Prostate gland (tissue), 2 donors: ENCODE results near the gene NAPG. TPM values are rescaled to one million over a fixed set of nuclear protein-coding genes. Genes with fewer than 3 reads are reported as not detected.

Source experiments
- DNase-seq: peaks from one replicate; pipeline ENCODE4 v3.0.0-alpha.2; 2019; ENCODE audit warnings: low spot score
- H3K27ac ChIP-seq, 2 donors: fragments of 200-600 bp; sonication (generic); 2 replicates each; pipeline ENCODE4 v1.5.1; 2017 to 2019
- H3K27me3 ChIP-seq: fragments of 200-600 bp; sonication (generic); replicated peaks from 2 replicates; pipeline ENCODE4 v1.5.1; 2019; ENCODE audit not compliant: insufficient read depth
- H3K36me3 ChIP-seq, 2 donors: fragments of 200-600 bp; sonication (generic); 1 replicate in 1 of 2; 2 replicates in 1 of 2; pipeline versions ENCODE4 v1.5.1 to v1.8.1; 2017 to 2019
- H3K4me1 ChIP-seq: fragments of 200-600 bp; sonication (generic); replicated peaks from 2 replicates; pipeline ENCODE4 v1.5.1; 2019
- H3K4me3 ChIP-seq, 2 donors: fragments of 200-600 bp; sonication (generic); 2 replicates each; pipeline ENCODE4 v1.5.1; 2017 to 2019
- H3K9me3 ChIP-seq: fragments of 200-600 bp; sonication (generic); 2 replicates; pipeline ENCODE4 v1.5.1; 2017
- POLR2A ChIP-seq: fragments of 450-650 bp; IDR thresholded peaks from one replicate; pipeline ENCODE4 v1.6.1; 2016; ENCODE audit warnings: antibody characterized with exemption, mild to moderate bottlenecking
- POLR2AphosphoS5 ChIP-seq: sonication (generic); formaldehyde crosslinking; IDR thresholded peaks from one replicate; pipeline ENCODE4 v1.6.1; 2017; ENCODE audit warnings: antibody characterized with exemption
- WGBS: methylation state at CpG from one replicate; pipeline ENCODE4 v1.1.5; 2018; 5-methylcytosine and 5-hydroxymethylcytosine counted together
- intact Hi-C: fragments of 100-400 bp; cut with DNase I; formaldehyde crosslinking; loops from one replicate; pipeline ENCODE4 v1.14.2; 2022
- total RNA-seq, 2 donors: library from RNA; depleted of rRNA; stranded (reverse); fragments of >200 nt; gene quantifications; one replicate each; pipeline ENCODE4 v1.1.0, GENCODE V29; 2016
- TF ChIP-seq, protein P1 (sequence below), 4 experiments: fragments of 200-600 bp in 2 of 4; fragments of 450-650 bp in 2 of 4; sonication (generic) in 2 of 4; IDR thresholded peaks; 1 replicate in 3 of 4; 2 replicates in 1 of 4; pipeline ENCODE4 v1.5.1; 2016 to 2019; ENCODE audit warnings: antibody characterized with exemption in 4 of 4, mild to moderate bottlenecking in 2 of 4, moderate library complexity in 2 of 4

NAPG gene
- total RNA-seq, 2 donors from 2014 or later, result 23.2 to 47.5 TPM

DNA sequence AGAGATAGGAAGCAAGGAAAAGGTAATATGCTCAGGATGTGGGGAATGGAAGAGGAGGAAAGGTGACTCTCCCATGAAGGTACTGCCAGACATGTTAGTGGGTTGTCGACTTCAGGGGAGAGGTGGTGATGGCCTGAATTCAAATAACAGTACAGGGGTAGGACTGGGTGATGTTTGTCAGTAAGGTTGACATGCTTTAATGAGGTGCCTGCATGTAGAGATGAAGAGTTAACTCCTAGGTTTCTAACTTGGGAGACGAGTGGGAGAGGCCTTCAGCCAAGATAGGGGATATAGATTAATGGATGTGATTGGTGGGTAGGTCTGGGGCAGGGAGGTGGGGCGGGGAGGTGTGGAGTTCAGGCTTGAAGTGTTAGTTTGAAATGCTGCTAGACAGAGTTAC lies 2.6 kb downstream of the NAPG start:
- Histone ChIP-seq H3K36me3 (no peaks in the 10 kb centered on the region), H3K27me3 (no peaks in the 10 kb centered on the region), H3K4me1 (no peaks in the 10 kb centered on the region), H3K9me3 (no peaks in the 10 kb centered on the region), H3K4me3 (no peak overlapping the region), H3K27ac (no peak overlapping the region)
- DNase-seq, result no peak
- intact Hi-C loops, result loop anchor here (10.0 kb wide), 2 partner anchors 724 to 824 kb away; partner anchors contain the start of gene RAB31
- TF ChIP-seq, protein P1, sequence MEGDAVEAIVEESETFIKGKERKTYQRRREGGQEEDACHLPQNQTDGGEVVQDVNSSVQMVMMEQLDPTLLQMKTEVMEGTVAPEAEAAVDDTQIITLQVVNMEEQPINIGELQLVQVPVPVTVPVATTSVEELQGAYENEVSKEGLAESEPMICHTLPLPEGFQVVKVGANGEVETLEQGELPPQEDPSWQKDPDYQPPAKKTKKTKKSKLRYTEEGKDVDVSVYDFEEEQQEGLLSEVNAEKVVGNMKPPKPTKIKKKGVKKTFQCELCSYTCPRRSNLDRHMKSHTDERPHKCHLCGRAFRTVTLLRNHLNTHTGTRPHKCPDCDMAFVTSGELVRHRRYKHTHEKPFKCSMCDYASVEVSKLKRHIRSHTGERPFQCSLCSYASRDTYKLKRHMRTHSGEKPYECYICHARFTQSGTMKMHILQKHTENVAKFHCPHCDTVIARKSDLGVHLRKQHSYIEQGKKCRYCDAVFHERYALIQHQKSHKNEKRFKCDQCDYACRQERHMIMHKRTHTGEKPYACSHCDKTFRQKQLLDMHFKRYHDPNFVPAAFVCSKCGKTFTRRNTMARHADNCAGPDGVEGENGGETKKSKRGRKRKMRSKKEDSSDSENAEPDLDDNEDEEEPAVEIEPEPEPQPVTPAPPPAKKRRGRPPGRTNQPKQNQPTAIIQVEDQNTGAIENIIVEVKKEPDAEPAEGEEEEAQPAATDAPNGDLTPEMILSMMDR (IDR thresholded peaks at IDR 0.05), result no peak
- no peak for TF ChIP-seq POLR2AphosphoS5
- no peak for TF ChIP-seq POLR2A
- WGBS, result 74% methylated on average over 3 of the region's 3 CpGs

DNA sequence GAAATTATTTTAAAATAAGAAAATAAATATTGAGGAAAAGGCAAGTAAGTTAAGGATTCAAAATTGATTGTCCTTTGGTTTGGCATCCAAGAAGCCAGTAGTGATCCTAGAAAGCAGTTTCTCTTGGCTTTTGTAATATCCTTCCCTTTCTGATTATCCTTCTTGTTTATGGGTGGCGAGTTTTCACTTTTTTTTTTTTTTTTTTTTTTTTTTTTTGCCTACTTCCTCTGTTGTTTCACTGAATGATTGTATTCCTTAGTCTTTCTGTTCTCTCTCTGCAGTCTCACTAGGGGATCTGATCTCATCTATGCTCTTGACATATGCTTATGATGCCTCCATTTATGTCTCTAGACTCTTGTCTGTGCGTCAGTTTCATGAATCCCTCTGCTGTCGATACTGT lies 4.2 kb downstream of the NAPG start:
- H3K36me3 ChIP-seq, result no peaks in the 10 kb centered on the region
- no peak overlapping the region for H3K27ac ChIP-seq
- no peak for DNase-seq
- H3K27me3 ChIP-seq, result no peaks in the 10 kb centered on the region
- intact Hi-C loops, result no loop called here
- TF ChIP-seq, protein P1 (IDR thresholded peaks at IDR 0.05), result no peak
- TF ChIP-seq POLR2AphosphoS5 (no peak), POLR2A (no peak)
- no peaks in the 10 kb centered on the region for H3K4me1 ChIP-seq
- 72% methylated on average over 3 of the region's 3 CpGs for WGBS
- no peak overlapping the region for H3K4me3 ChIP-seq
- no peaks in the 10 kb centered on the region for H3K9me3 ChIP-seq

DNA sequence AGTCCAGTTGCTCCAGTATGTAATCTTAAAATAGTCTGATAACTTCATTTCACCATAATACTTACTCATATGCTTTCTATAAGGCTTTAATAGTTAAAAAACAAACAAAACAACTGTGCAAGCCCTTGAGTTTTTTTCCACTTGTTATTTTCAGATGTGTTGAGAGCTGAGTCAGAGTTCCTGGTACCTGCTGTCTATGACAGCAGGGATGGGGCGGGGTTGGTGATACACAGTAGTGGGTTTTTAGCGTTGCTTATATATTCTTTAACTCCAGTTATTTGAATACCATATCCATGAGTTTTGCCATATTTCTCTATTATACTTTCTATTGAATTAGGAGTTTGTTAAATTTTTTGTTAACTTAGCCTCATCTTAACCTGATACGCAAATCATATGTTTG lies 5.0 kb downstream of the NAPG start:
- TF ChIP-seq POLR2A (no peak), POLR2AphosphoS5 (no peak)
- TF ChIP-seq, protein P1 (IDR thresholded peaks at IDR 0.05), result no peak
- DNase-seq, result no peak
- no peak overlapping the region for H3K27ac ChIP-seq
- WGBS, result 93% methylated on average over 3 of the region's 3 CpGs
- no peaks in the 10 kb centered on the region for H3K27me3 ChIP-seq
- no peaks in the 10 kb centered on the region for H3K9me3 ChIP-seq
- no peaks in the 10 kb centered on the region for H3K36me3 ChIP-seq
- intact Hi-C loops, result no loop called here
- H3K4me3 ChIP-seq, result no peak overlapping the region
- H3K4me1 ChIP-seq, result no peaks in the 10 kb centered on the region

DNA sequence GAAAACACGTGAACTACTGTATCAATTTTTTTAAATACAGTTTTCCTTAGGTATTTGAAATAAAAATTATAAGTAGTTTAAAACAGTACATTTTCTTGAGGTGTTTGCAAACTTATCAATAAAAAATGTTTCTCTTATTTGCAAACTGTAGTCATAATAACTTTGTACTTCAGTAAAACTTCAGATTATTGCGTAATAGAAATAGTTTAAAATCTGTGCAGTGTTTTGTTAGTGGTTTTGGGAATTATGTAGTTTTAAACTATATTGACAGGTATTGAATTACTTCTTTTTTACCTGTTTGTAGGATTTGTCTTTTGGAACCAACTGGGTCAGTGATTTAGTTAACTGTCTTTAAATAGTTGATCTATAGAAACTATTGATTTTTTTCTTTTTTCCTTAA lies 7.3 kb downstream of the NAPG start:
- 95% methylated on average over 2 of the region's 2 CpGs for WGBS
- no peaks in the 10 kb centered on the region for H3K9me3 ChIP-seq

DNA sequence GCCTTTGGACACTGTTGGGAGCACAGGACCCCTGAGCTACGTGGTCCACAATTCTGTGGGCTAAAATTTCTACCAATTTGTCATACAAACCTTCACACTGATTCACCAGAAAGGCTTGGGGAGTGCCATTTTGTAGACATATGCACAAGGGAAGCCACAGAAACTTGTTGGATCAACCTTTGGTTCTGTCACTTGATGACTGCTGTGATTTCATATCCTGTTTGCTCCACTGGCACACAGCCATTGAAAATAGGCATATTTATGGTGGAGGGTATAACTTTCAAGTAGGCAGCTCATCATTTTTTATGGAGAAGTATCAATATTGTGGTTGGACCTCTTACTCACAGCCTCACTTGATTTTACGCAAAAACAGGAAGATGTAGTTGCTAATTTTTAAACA lies 10.5 kb downstream of the NAPG start:
- intact Hi-C loops, result no loop called here
- WGBS, result 88% methylated on average over 2 of the region's 2 CpGs
- H3K9me3 ChIP-seq, result no peaks in the 10 kb centered on the region
- H3K36me3 ChIP-seq, result no peaks in the 10 kb centered on the region
- DNase-seq, result no peak
- TF ChIP-seq POLR2AphosphoS5, result no peak
- TF ChIP-seq POLR2A, result no peak
- TF ChIP-seq, protein P1 (IDR thresholded peaks at IDR 0.05), result no peak
- H3K4me1 ChIP-seq, result no peaks in the 10 kb centered on the region
- no peak overlapping the region for H3K4me3 ChIP-seq
- no peaks in the 10 kb centered on the region for H3K27me3 ChIP-seq
- H3K27ac ChIP-seq, result no peak overlapping the region

More for the DNA sequence above, 7.3 kb downstream of the NAPG start:
- intact Hi-C loops, result no loop called here
- H3K4me1 ChIP-seq, result no peaks in the 10 kb centered on the region
- TF ChIP-seq POLR2AphosphoS5, result no peak
- TF ChIP-seq POLR2A, result no peak
- TF ChIP-seq, protein P1 (IDR thresholded peaks at IDR 0.05), result no peak
- H3K27ac ChIP-seq, result no peak overlapping the region
- H3K27me3 ChIP-seq, result no peaks in the 10 kb centered on the region
- H3K4me3 ChIP-seq, result no peak overlapping the region
- DNase-seq, result no peak
- no peaks in the 10 kb centered on the region for H3K36me3 ChIP-seq
